Measurements from ENCODE around the gene APLF.
"Not testable (repeated sequence)": the region's sequence is repeated elsewhere in the genome, so short reads cannot be mapped to it uniquely, and the experiment has no call there.

Gene APLF

GRCh38 chr2:68438455-68439303 is 28.7 kb upstream of the APLF start:
- DNase-seq (ENCODE audit: low read depth, low spot score): no peak
- no peak overlapping the region for H3K27ac ChIP-seq

- DNase-seq (ENCODE audit: low read depth, low spot score): peak; percentile 24
- no peak overlapping the region for H3K27ac ChIP-seq
These were observed 26.0 kb upstream of the APLF start for GRCh38 chr2:68441179-68441993.

- DNase-seq (ENCODE audit: low read depth, low spot score): no peak
- no peak overlapping the region for H3K27ac ChIP-seq
These were observed 25.4 kb upstream of the APLF start for GRCh38 chr2:68441994-68442322.

- not testable (repeated sequence) for DNase-seq (ENCODE audit: low read depth, low spot score)
These were observed 21.0 kb upstream of the APLF start for GRCh38 chr2:68446425-68446824.

GRCh38 chr2:68447118-68447517 is 20.3 kb upstream of the APLF start:
- DNase-seq (ENCODE audit: low read depth, low spot score): no peak
- H3K27ac ChIP-seq: no peak overlapping the region

More at GRCh38 chr2:68446425-68446824, 21.0 kb upstream of the APLF start:
- not testable (repeated sequence) for H3K27ac ChIP-seq

- DNase-seq (ENCODE audit: low read depth, low spot score): no peak
- H3K27ac ChIP-seq: no peak overlapping the region
These were observed 18.4 kb upstream of the APLF start for GRCh38 chr2:68448671-68449653.

- no peak for DNase-seq (ENCODE audit: low read depth, low spot score)
- no peak overlapping the region for H3K27ac ChIP-seq
These were observed 15.1 kb upstream of the APLF start for GRCh38 chr2:68452158-68452900.

- DNase-seq (ENCODE audit: low read depth, low spot score): no peak
- H3K27ac ChIP-seq: no peak overlapping the region
These were observed 13.5 kb upstream of the APLF start for GRCh38 chr2:68453761-68454360.

GRCh38 chr2:68454719-68455118 is 12.7 kb upstream of the APLF start:
- no peak overlapping the region for H3K27ac ChIP-seq

GRCh38 chr2:68456198-68456597 is 11.2 kb upstream of the APLF start:
- DNase-seq (ENCODE audit: low read depth, low spot score): no peak

More at GRCh38 chr2:68454719-68455118, 12.7 kb upstream of the APLF start:
- DNase-seq (ENCODE audit: low read depth, low spot score): no peak

GRCh38 chr2:68458981-68459380 is 8.4 kb upstream of the APLF start:
- no peak overlapping the region for H3K27ac ChIP-seq
- DNase-seq (ENCODE audit: low read depth, low spot score): no peak

More at GRCh38 chr2:68456198-68456597, 11.2 kb upstream of the APLF start:
- no peak overlapping the region for H3K27ac ChIP-seq

- DNase-seq (ENCODE audit: low read depth, low spot score): no peak
- no peak overlapping the region for H3K27ac ChIP-seq
These were observed 4.0 kb upstream of the APLF start for GRCh38 chr2:68463287-68463877.

GRCh38 chr2:68464651-68465050 is 2.7 kb upstream of the APLF start:
- no peak overlapping the region for H3K27ac ChIP-seq
- no peak for DNase-seq (ENCODE audit: low read depth, low spot score)

GRCh38 chr2:68465081-68465916 is 2.1 kb upstream of the APLF start:
- peak overlapping the region; percentile 60 for H3K27ac ChIP-seq

GRCh38 chr2:68466361-68466777 is 1.0 kb upstream of the APLF start:
- peak; percentile 78 for DNase-seq (ENCODE audit: low read depth, low spot score)
- H3K27ac ChIP-seq: peak overlapping the region; percentile 60

More at GRCh38 chr2:68465081-68465916, 2.1 kb upstream of the APLF start:
- peak; percentile 66 for DNase-seq (ENCODE audit: low read depth, low spot score)

GRCh38 chr2:68466778-68467076 is 658 bp upstream of the APLF start:
- DNase-seq (ENCODE audit: low read depth, low spot score): no peak
- peak overlapping the region; percentile 60 for H3K27ac ChIP-seq

- no peak overlapping the region for H3K27ac ChIP-seq
- DNase-seq (ENCODE audit: low read depth, low spot score): no peak
These were observed 1.4 kb downstream of the APLF start for GRCh38 chr2:68468801-68469200.

- peak; percentile 6 for DNase-seq (ENCODE audit: low read depth, low spot score)
- no peak overlapping the region for H3K27ac ChIP-seq
These were observed 2.5 kb downstream of the APLF start for GRCh38 chr2:68469935-68470334.

Measured in epithelial cell of prostate (primary cell).